Measurements from ENCODE around the gene EIF4E2.

GRCh38 chr2:232598293-232598692 lies 47.8 kb downstream of the EIF4E2 start:
- TF ChIP-seq CTCF (IDR thresholded peaks at IDR 0.05; ENCODE audit: low read length) (no peak), EZH2phosphoT487 (IDR thresholded peaks at IDR 0.05; ENCODE audit: low read length) (no peak), EZH2 (optimal IDR thresholded peaks at IDR 0.05; ENCODE audit: low read depth, low read length) (no peak)
